ENCODE data around the gene TMEM95. TPM values are rescaled to one million over a fixed set of nuclear protein-coding genes. Genes with fewer than 3 reads are reported as not detected.
"Not testable (repeated sequence)": the region's sequence is repeated elsewhere in the genome, so short reads cannot be mapped to it uniquely, and the experiment has no call there.

TMEM95 gene
- total RNA-seq, 1 donor from 2014 or later = not detected

DNA sequence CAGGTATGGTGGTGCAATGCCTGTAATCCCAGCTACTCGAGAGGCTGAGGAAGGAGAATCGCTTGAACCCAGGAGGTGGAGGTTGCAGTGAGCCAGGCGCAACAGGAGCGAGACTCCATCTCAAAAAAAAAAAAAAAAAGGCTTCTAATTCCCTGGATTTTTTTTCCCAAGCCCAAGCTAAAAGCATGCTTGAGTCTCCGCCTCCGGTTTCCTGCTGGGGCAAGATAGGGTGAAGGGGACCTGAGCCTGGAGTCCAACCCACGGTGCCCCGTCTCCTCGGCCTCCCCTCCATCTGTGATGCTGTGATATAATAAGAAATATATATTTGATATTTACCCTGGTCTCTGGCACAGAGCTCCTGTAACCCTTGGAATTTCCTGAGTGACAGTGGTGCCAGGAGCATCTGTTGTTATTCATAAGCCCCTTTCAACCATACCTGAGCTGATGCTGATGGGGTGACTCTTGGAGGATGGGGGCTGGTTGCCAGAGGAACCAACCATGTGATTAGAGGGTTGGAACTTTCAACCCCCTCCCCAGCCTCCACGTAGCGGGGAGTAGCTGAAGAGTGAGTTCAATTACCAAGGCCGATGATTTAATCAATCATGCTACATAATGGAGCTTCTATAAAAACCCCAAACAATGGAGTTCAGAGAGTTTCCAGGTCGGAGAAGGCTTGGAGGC is 13.1 kb downstream of the TMEM95 start:
- intact Hi-C loops (cut with micrococcal nuclease) = no loop called here
- DNase-seq = no peak
- ATAC-seq = no peak

DNA sequence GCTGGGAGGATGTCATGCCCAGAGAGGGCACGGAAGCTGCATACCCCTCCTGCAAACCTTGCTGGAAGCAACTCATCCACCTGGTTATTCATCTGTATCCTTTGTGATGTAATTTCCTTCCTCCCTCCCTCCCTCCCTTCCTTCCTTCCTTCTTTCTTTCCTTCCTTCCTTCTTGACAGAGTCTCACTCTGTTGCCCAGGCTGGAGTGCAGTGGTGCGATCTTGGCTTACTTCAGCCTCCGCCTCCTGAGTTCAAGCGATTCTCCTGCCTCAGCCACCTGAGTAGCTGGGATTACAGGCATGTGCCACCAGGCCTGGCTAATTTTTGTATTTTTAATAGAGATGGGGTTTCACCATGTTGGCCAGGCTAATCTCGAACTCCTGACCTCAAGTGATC is 13.6 kb downstream of the TMEM95 start:
- DNase-seq; intact Hi-C loops (cut with micrococcal nuclease); ATAC-seq: not testable (repeated sequence)

DNA sequence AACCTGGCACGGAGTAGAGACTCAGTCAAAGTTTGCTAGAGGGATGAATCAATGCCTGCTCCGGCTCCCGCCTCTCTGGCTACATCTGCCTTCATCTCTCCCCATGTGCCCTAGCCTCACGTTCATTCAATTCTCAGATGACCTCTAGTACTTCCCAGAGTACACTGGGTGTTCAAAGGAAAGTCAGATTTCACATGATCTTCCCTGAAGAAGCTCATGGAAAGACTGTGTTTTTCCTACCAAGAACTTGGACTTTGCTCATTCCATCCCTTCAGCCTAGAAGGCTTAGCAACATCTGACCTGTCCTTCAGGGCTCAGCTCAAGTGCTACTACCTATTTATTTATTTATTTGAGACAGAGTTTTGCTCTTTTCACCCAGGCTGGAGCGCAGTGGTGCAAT is 14.9 kb downstream of the TMEM95 start:
- DNase-seq (no peak), ATAC-seq (no peak)
- intact Hi-C loops (cut with micrococcal nuclease) = no loop called here

DNA sequence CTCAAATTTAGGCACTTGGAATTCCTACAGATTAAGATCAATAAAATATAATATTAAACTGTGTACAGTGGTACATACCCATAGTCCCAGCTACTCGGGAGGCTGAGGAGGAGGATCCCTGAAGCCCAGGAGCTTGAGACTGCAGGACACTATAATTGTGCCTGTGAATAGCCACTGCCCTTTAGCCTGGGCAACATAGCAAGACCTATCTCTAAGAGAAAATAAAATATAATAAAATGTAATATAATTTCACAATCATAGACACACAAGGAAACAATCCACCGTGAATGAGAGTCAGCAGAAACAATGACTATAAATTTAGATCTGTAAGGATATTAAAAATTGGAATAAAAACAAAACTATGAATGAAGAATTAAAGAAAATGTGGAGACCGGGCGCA is 15.9 kb downstream of the TMEM95 start:
- intact Hi-C loops (cut with micrococcal nuclease) = no loop called here
- DNase-seq (no peak), ATAC-seq (no peak)

DNA sequence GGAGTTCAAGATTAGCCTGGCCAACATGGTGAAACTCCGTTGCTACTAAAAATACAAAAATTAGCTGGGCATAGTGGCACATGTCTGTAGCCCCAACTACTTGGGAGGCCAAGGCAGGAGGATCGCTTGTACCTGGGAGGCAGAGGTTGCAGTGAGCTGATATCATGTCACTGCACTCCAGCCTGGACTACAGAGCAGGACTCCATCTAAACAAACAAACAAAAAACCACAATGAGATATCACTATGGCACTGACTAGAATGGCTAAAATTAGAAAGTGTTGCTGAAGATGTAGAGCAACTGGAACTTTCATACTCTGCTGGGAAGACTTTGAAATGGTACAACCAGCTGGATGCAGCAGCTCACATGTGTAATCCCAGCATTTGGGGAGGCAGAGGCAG is 19.4 kb downstream of the TMEM95 start:
- intact Hi-C loops (cut with micrococcal nuclease) = no loop called here
- ATAC-seq = no peak
- no peak for DNase-seq

DNA sequence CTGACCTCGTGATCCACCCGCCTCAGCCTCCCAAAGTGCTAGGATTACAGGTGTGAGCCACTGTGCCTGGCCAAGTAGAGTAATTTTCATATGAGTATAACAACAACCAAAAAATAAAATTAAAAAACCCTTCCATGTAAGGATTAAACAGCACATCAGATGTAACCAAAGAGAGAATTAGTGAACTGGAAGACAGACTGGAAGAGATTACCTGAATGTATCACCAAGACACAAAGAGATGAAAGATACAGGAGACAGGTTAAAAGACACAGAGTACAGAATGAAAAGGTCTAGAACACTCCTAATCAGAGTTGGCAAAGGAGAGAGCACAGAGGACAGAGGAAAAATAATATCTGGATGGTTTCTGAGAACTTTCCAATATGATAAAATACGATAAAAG is 24.2 kb downstream of the TMEM95 start:
- ATAC-seq (no peak), DNase-seq (no peak)
- intact Hi-C loops (cut with micrococcal nuclease) = no loop called here

DNA sequence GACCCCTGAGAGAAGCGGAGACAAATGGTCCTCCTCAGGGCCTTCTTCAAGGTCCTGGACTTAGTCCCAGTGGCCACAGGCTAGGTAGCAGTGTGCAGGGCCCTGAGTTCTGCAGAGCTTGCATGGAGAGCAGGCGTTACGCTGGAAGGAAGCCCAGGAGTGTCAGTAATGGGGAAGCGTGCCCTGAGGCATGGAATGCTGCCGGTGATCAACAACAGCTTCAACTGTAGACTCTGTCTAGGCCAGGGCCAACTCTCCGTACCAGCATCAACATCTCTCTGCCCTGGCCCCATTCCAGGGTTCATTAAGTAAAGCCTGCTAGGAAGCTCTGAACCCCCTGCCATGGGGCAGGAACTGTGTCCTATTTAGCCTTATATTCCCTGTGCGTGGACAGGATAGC is 25.4 kb downstream of the TMEM95 start:
- DNase-seq (peak; percentile 80), ATAC-seq (peak; percentile 87)
- intact Hi-C loops (cut with micrococcal nuclease) = no loop called here

DNA sequence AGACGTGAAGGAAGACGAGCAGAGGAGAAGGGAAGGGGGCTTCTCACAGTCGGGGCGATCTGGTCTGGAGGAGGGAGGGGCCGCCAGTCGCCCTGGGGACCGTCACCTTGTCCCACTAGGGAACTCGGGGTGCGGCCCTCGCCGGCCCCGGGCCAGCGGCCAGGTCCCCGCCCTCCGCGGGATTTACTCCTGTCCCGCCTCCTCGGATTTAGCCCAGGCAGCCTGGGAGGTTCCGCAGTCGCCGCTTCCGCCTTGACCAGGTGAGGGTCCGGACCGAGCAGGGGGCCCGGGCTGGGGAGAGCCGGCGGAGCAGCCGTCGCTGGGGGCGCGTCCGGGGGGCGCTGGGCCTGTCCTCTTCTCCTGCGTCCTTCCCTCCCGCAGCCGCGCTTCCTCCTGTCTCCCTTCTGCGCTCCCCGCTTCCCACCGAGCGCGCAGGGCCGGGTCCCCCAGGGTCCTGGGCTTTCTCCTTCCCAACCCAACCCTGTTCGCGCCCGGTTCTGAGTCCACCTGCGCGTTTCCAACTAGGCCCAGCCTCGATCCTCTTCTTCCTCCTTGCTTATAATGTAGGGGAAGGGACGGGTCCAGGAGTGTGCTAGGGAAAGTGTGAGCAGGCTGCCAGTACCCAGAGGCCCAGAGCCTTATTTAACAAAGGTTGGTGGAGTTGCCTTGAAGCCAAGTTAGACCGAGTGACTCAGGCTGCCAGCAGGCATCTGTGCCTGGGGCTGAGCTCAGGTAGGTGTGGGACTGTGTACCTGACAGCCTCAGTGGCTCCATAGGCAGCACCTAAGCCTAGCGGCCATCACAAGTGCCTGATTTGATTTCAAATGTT is 26.1 kb downstream of the TMEM95 start, which contains the start of gene TNK1:
TSS of gene TNK1 (plus strand) at position 235 of the 829 bp plus-strand sequence. CDS start 1,838 bp downstream, outside the sequence.
- intact Hi-C loops (cut with micrococcal nuclease) = no loop called here
- ATAC-seq (peak; percentile 73), DNase-seq (peak; percentile 74)

DNA sequence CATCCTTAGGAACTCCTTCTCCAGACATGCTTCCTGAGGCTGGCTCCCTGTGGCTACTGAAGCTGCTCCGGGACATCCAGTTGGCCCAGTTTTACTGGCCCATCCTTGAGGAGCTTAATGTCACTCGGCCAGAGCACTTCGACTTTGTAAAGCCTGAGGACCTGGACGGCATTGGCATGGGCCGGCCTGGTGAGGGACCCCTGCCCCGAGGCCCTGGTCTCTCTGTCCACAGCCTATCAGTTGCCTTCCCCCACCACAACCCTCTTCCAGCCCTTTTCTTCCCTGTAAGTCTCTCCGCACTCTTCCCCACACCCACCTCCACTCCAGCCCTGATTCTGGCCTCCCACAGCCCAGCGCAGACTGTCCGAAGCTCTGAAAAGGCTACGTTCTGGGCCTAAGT is 27.9 kb downstream of the TMEM95 start:
- ATAC-seq = no peak
- intact Hi-C loops (cut with micrococcal nuclease) = no loop called here
- no peak for DNase-seq

DNA sequence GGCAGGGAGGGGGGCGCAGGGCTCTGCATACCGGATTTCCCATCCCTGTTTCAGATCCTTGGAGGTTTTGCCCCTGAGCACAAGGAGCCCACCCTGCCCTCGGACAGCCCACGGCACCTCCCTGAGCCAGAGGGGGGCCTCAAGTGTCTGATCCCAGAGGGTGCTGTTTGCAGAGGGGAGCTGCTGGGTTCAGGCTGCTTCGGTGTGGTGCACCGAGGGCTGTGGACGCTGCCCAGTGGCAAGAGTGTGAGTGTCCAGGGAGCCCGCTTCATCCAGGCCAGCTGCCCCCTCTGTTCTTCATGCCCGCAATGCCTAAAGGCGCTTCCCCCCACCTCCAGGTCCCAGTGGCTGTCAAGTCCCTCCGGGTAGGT is 28.4 kb downstream of the TMEM95 start:
- no peak for DNase-seq
- intact Hi-C loops (cut with micrococcal nuclease) = no loop called here
- no peak for ATAC-seq

DNA sequence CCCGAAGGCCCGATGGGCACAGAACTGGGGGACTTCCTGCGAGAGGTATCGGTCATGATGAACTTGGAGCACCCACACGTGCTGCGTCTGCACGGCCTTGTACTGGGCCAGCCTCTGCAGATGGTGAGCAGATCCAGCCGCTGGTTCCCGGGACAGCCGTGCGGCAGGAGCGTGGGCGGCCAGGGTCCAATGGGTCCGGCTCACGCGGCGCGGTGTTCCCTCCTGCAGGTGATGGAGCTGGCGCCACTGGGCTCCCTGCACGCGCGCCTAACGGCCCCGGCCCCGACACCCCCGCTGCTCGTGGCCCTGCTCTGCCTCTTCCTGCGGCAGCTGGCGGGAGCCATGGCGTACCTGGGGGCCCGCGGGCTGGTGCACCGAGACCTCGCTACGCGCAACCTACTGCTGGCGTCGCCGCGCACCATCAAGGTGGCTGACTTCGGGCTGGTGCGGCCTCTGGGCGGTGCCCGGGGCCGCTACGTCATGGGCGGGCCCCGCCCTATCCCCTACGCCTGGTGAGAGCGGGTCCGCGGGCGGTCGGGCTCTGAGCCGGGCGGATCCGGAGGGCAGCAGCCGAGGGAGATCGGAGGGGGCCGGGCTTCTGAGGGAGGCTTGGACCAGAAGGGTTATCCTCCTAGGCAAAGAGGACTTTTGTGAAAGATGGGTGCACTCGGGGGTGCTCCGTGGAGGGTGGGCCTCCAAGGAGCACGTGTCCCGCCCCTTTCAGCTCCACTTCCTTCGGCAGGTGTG is 29.0 kb downstream of the TMEM95 start:
- ATAC-seq (peak; percentile 57), DNase-seq (peak; percentile 68)
- intact Hi-C loops (cut with micrococcal nuclease) = no loop called here

DNA sequence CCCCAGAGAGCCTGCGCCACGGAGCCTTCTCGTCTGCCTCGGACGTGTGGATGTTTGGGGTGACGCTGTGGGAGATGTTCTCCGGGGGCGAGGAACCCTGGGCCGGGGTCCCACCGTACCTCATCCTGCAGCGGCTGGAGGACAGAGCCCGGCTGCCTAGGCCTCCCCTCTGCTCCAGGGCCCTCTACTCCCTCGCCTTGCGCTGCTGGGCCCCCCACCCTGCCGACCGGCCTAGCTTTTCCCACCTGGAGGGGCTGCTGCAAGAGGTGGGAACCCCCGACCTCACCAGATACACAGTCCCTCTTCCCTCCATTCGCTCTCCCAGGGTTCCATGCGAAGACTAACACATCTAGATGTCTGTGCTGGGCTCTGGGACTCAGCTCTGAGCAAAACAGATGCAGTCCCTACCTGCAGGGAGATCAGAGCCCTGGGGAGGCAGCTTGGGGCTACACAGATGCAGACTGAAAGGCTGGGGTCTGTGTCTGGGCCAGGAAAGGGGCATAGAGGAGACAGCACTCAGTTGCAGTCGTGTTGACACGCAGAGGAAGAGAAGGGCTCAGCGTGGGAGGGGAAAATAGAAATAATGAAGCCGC is 29.6 kb downstream of the TMEM95 start:
- ATAC-seq = no peak
- DNase-seq = no peak
- intact Hi-C loops (cut with micrococcal nuclease) = no loop called here

DNA sequence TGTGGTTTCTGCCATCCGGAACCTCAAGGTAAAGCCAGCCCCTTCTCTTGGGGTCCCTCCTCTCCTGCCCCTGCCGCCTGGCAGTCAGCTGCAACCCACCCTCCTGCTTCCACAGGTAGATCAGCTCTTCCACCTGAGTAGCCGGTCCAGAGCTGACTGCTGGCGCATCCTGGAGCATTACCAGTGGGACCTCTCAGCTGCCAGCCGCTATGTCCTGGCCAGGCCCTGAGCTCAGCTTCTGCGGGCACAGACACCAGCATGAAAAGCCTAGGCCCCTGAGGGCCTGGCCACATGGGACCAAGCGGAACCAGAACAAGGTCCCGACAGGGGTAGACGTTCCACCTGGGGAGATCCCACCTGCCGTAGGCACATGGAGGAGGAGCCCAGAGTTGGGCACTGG is 33.9 kb downstream of the TMEM95 start:
- intact Hi-C loops (cut with micrococcal nuclease) = no loop called here
- no peak for DNase-seq
- no peak for ATAC-seq

DNA sequence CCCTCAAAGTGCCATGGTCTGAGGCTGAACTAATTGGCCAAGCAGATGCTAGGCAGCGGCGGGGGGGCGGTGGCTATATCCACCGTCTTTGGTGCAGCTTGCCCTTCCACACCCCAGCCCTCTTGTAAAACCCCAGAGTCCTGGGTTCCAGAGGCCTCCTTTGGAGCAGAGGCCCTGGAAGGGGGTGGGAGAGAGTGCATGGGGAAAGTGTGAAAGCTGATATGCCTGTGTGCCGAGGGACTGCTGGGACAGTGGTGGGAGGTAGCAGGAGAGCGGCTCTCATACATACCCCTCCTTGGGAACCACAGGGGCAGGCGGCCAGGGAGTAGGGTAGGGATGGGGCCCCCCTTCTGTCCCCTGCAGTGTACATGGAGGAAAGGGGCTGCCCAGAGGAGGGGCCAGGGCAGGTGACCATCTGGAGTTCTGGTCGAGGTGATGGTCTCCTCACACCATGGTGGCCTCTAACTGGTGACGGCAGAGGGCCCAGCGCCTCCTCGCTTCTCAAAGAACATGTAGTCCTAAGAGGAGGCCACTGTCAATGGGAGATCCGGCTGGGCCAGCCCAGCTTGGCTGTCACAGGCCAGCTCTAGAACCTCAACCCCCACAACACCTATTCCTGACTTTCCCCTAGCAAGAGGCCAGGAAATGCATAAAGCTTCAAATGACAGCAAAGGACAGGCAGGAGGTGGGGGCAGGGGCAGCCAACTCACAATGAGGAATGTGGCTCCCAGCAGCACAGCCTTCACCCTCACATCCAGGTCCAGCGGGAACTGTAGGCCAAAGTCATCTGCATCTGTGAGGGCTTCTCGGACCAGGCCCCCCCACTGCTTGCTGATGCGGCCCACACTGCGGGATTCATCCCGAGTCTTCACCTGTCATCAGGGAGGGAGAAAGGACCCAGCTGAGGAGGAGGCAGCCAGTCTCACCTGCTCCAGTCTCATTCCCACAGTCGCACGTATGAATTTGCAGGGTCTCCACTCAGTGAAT is 35.3 kb downstream of the TMEM95 start:
- ATAC-seq = no peak
- DNase-seq = no peak
- intact Hi-C loops (cut with micrococcal nuclease) = no loop called here

DNA sequence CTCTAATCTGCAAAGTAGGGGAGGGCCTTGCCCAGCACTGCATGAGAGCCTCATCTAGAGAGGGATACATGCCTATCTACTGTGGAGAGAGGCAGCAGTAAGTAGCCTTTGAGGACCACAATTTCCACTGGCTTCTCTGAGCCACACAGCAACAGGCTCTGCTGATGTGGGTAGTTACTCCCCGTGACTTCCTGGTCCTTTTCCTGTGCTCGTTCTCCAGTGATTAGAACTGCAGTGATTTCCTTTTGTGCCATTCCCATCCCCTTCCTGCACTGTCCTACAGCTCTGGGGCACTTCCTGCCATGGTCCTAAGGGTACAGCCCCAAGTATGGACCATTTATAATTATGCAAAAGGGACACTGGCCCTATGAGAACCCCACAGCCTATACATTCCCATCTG is 36.4 kb downstream of the TMEM95 start:
- ATAC-seq (no peak), DNase-seq (no peak)
- intact Hi-C loops (cut with micrococcal nuclease) = no loop called here

DNA sequence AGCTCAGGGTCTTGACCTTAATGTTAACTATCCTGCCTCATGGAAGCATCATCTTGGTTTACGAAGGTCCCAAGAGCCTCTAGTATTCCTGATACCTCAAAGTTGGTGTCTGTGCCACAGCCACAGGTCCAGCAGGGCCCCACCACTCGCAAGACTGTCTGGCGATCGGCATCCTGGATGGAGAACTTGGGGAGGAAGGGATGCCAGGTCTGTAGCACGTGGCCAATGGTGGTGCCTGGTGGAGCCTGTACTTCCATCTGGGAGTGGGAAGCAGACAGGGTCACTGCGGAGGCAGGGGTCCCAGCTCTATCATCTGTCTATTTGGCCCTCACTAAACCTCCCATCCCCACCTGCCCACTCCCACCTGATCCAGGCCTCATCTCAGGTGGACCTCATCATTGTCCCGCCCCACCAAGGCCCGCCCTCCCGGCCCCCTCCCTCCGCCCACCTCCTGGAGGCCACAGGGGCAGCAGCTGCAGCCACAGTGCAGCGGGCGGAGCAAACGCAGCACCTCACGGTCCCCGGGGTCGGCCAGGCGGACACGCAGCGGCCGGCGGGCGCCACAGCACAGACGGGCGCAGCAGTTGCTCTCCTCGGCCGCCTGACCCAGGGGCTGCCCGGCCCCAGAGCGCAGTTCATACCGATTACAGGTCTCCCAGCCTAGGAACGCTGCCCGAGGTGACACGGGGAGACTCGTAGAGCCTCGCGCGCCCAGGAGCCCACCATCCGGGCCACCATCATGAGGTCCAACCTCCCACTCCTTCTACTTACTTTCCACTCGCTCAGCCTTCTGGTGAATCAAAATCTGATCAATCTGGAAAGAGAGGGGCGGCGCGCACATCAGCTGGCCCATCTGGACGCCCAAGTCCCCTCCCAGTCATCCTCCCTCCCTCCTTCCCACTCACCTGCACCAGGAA is 38.0 kb downstream of the TMEM95 start:
- intact Hi-C loops (cut with micrococcal nuclease) = no loop called here

DNA sequence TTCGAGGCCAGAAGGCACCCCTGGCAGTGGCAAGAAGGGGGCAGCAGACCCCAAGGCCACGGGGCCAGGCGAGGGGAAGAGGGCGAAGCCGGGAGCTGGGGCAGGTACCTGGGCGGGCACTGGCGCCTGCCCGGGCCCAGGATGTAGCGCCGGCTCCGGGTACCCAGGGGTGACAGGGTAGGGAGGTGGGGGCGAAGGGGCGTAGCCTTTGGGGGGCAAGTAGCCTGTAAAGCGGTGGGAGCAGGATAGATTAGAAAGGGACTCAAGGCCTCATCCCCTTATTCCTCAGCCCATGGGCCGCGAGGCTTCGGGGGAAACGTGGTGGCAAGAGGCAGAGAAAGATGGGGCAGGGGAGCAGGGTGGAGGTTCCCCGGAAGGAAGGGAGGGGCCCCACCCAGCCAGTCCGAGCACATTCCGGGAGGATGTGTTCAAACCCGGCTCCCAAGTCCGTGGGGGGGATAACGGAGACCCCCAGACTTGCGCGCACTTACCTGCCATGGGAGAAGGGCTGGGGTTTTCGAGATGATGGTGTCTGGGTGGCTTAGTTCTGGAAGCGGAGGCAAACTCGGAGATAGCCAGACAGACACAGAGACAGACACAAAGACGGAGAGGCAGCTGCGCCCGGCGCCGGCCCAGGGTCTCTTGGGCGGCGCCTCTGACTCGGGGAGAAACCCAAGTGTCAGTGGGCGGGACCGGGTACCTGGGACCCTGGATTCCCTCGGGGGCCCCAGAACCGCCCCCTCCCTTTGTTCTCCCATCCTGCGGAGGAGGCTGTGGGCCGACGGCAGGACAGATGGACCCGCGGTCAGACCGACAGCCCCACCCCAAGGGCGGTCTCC is 38.9 kb downstream of the TMEM95 start:
- intact Hi-C loops (cut with micrococcal nuclease) = no loop called here
- ATAC-seq = peak; percentile 21
- DNase-seq = no peak

More for the DNA sequence above, 38.0 kb downstream of the TMEM95 start:
- no peak for ATAC-seq
- no peak for DNase-seq

Data from left ventricle myocardium superior (tissue), 1 donor.